Endothelial cell of umbilical vein (primary cell): ENCODE measurements around the gene GAL3ST1. TPM values are rescaled to one million over a fixed set of nuclear protein-coding genes. Genes with fewer than 3 reads are reported as not detected.

ENCODE experiments used
- BruUV-seq: library from RNA; stranded (reverse); fragments of 400-500 nt; replicated peaks from 2 replicates; lab custom pipeline; 2021; lab: Mats Ljungman, UMichigan
- CTCF ChIA-PET: fragments of 300-600, 350-600 bp; sonication (Branson Sonifier 250); formaldehyde crosslinking; loops from one replicate; lab custom pipeline; 2021; ENCODE audit warnings: antibody characterized with exemption, inconsistent platforms; lab: Charles Lee
- POLR2A ChIA-PET: fragments of 300-600, 350-600 bp; sonication (Branson Sonifier 250); formaldehyde crosslinking; loops from one replicate; lab custom pipeline; 2021; ENCODE audit warnings: antibody characterized with exemption, inconsistent platforms; lab: Charles Lee
- DNase-seq: peaks from one replicate; pipeline ENCODE4 v3.0.0-alpha.2; 2011; ENCODE audit warnings: low read depth, low spot score
- FAIRE-seq: peaks from 2 replicates; lab custom pipeline; 2011; peaks lifted over from hg19 to GRCh38; lab: Jason Lieb, UNC
- H2AFZ ChIP-seq: 2 replicates; pipeline ENCODE4 v1.6.0; 2012; ENCODE audit warnings: low read depth, low read length, control low read depth, inconsistent platforms
- H3K27ac ChIP-seq: 2 replicates; pipeline ENCODE4 v1.5.1; 2011; ENCODE audit warnings: low read depth, mild to moderate bottlenecking, control low read depth, low read length, moderate library complexity; ENCODE audit not compliant: insufficient read depth
- H3K27me3 ChIP-seq, 2 experiments: 2 replicates each; pipeline versions ENCODE4 v1.6.0 to v1.6.1; 2011; ENCODE audit warnings: low read length in 2 of 2, mixed read lengths in 1 of 2; ENCODE audit not compliant: control insufficient read depth in 2 of 2, insufficient read depth in 2 of 2
- H3K36me3 ChIP-seq, 2 experiments: 2 replicates in 1 of 2; 3 replicates in 1 of 2; pipeline ENCODE4 v1.5.1; 2011; ENCODE audit warnings: low read length in 2 of 2, mild to moderate bottlenecking in 1 of 2, moderate library complexity in 1 of 2; ENCODE audit not compliant: control insufficient read depth in 2 of 2, insufficient read depth in 2 of 2; ENCODE audit errors: extremely low read depth in 1 of 2
- H3K4me1 ChIP-seq: 3 replicates; pipeline ENCODE4 v1.5.1; 2011; ENCODE audit warnings: mild to moderate bottlenecking, low read length; ENCODE audit not compliant: control insufficient read depth, insufficient read depth; ENCODE audit errors: extremely low read depth
- H3K4me2 ChIP-seq: 2 replicates; pipeline ENCODE4 v1.6.1; 2011; ENCODE audit warnings: low read length, control low read depth, mixed read lengths; ENCODE audit not compliant: insufficient read depth
- H3K4me3 ChIP-seq, 3 experiments: fragments of 200-600 bp in 1 of 3; sonication (generic), shearing (Covaris generic) in 1 of 3; replicated peaks in 1 of 3; 2 replicates each; pipeline ENCODE4 v1.5.1; 2011 to 2016; ENCODE audit warnings: control low read depth in 3 of 3, low read length in 3 of 3, mild to moderate bottlenecking in 2 of 3, inconsistent platforms in 1 of 3, low read depth in 1 of 3, moderate library complexity in 1 of 3; ENCODE audit not compliant: insufficient read depth in 1 of 3
- H3K79me2 ChIP-seq: 2 replicates; pipeline ENCODE4 v1.6.0; 2012; ENCODE audit warnings: low read length, inconsistent platforms; ENCODE audit not compliant: control insufficient read depth, insufficient read depth
- H3K9ac ChIP-seq: replicated peaks from 2 replicates; pipeline ENCODE3; 2011; ENCODE audit warnings: low read length, control low read depth; ENCODE audit not compliant: insufficient read depth; ENCODE audit errors: extremely low read depth
- H3K9me1 ChIP-seq: replicated peaks from 3 replicates; pipeline ENCODE4 v1.6.0; 2011; ENCODE audit warnings: mild to moderate bottlenecking, low read length; ENCODE audit not compliant: control insufficient read depth, insufficient read depth; ENCODE audit errors: extremely low read depth
- H3K9me3 ChIP-seq: replicated peaks from 2 replicates; pipeline ENCODE4 v1.5.1; 2012; ENCODE audit warnings: low read length, inconsistent platforms; ENCODE audit not compliant: control insufficient read depth, insufficient read depth
- H4K20me1 ChIP-seq: replicated peaks from 2 replicates; pipeline ENCODE3; 2011; ENCODE audit warnings: mild to moderate bottlenecking, low read length; ENCODE audit not compliant: control insufficient read depth, insufficient read depth; ENCODE audit errors: extremely low read depth
- CTCF ChIP-seq, 2 donors: IDR thresholded peaks; 1 replicate in 1 of 2; 2 replicates in 1 of 2; pipeline ENCODE4 v1.5.1; 2011; ENCODE audit warnings: low read length in 2 of 2, mild to moderate bottlenecking in 2 of 2, moderate library complexity in 2 of 2, control low read depth in 1 of 2, inconsistent platforms in 1 of 2, low read depth in 1 of 2; ENCODE audit not compliant: insufficient read depth in 1 of 2; ENCODE audit errors: extremely low read depth in 1 of 2
- EZH2 ChIP-seq: IDR thresholded peaks from 2 replicates; pipeline ENCODE4 v1.6.1; 2012; ENCODE audit warnings: borderline replicate concordance, low read depth, mild to moderate bottlenecking, moderate library complexity, low read length, inconsistent platforms; ENCODE audit not compliant: severe bottlenecking
- FOS ChIP-seq: IDR thresholded peaks from 2 replicates; pipeline ENCODE4 v1.6.1; 2011; ENCODE audit warnings: mild to moderate bottlenecking, low read length, moderate library complexity, borderline replicate concordance; ENCODE audit not compliant: insufficient read depth
- GATA2 ChIP-seq: IDR thresholded peaks from 2 replicates; pipeline ENCODE4 v1.7.0; 2011; ENCODE audit warnings: low read depth, mild to moderate bottlenecking, moderate library complexity, mixed read lengths, low read length; ENCODE audit not compliant: insufficient read length, insufficient read depth
- JUN ChIP-seq: IDR thresholded peaks from 2 replicates; pipeline ENCODE4 v1.6.1; 2011; ENCODE audit warnings: borderline replicate concordance, low read depth; ENCODE audit not compliant: insufficient read length, insufficient read depth
- MAX ChIP-seq: IDR thresholded peaks from 2 replicates; pipeline ENCODE4 v1.6.1; 2011; ENCODE audit not compliant: insufficient read depth, insufficient read length
- MYC ChIP-seq: IDR thresholded peaks from one replicate; pipeline ENCODE4 v1.6.1; 2011; ENCODE audit warnings: mild to moderate bottlenecking, low read depth, low read length
- POLR2A ChIP-seq: IDR thresholded peaks from 2 replicates; pipeline ENCODE4 v1.6.1; 2012; ENCODE audit warnings: low read depth, mild to moderate bottlenecking, control low read depth, low read length
- POLR2AphosphoS5 ChIP-seq: IDR thresholded peaks from 2 replicates; pipeline ENCODE4 v1.6.1; 2012; ENCODE audit warnings: low read depth, mild to moderate bottlenecking, control low read depth, low read length, moderate library complexity; ENCODE audit not compliant: insufficient read depth
- dilution Hi-C: fragments of 300-500 bp; cut with MboI; formaldehyde crosslinking; loops from one replicate; pipeline ENCODE4 v1.15.0; 2019; ENCODE audit warnings: low sequenced_read_pairs; ENCODE audit not compliant: extremely low pct_ligation_motif_present
- intact Hi-C: fragments of 100-400 bp; cut with micrococcal nuclease; formaldehyde crosslinking; loops from one replicate; pipeline ENCODE4 v1.10.0; 2022
- polyA plus RNA-seq, 4 experiments: library from polyadenylated mRNA; depleted of rRNA in 3 of 4; stranded (reverse) in 3 of 4; unstranded in 1 of 4; fragments of >200 nt; gene quantifications; 2 replicates each; pipeline versions ENCODE4 v1.2.1 to v1.2.3, GENCODE V29; 2011 to 2012; ENCODE audit warnings: missing spikeins in 1 of 4
- total RNA-seq: library from RNA; stranded (reverse); gene quantifications from 2 replicates; pipeline ENCODE4 v1.2.3, GENCODE V29; 2021

The GAL3ST1 gene
- total and polyA plus RNA-seq, 2 donors (not counting 3 experiments of a cell fraction or from before 2014, with no cell fraction given), result not detected

- Histone ChIP-seq H3K4me3 (no peak overlapping the region), H4K20me1 (no peaks in the 10 kb centered on the region), H3K27me3 (no peaks in the 10 kb centered on the region), H2AFZ (no peak overlapping the region), H3K4me2 (peak overlapping the region; percentile 39), H3K9me1 (no peaks in the 10 kb centered on the region), H3K79me2 (no peaks in the 10 kb centered on the region), H3K4me1 (peaks cover 37% of the 10 kb centered on the region), H3K9ac (no peak overlapping the region), H3K27ac (peak overlapping the region; percentile 73), H3K36me3 (peaks cover 0 to 14% of the 10 kb centered on the region in 2 experiments), H3K9me3 (no peaks in the 10 kb centered on the region)
- DNase-seq (no peak), FAIRE-seq (no peak)
- TF ChIP-seq POLR2A, result no peak
- dilution Hi-C loops, result no loop called here
- intact Hi-C loops, result loop anchor here (1.0 to 10.0 kb wide), 4 partner anchors 26 to 216 kb away; partner anchors contain the start of gene MTFP1
- BruUV-seq, result no TSS peak
- CTCF ChIA-PET, result interaction anchor here (1.2 to 5.2 kb wide), 4 partner anchors 8 to 312 kb away, joined by 3 to 59 read pairs (median 28); partner anchors contain the start of gene SLC35E4
- POLR2A ChIA-PET, result no interaction called here
Measured at GRCh38 chr22:30607939-30608338, 33.5 kb upstream of the GAL3ST1 start.

- TF ChIP-seq JUN (no peak), GATA2 (no peak), MAX (no peak), FOS (no peak), POLR2AphosphoS5 (no peak), POLR2A (no peak), CTCF (IDR thresholded peaks at IDR 0.05; ENCODE audit: extremely low read depth in 1 of 2, insufficient read depth in 1 of 2, low read depth in 1 of 2, low read length in 2 of 2) (no peak), EZH2 (no peak), MYC (no peak)
- Histone ChIP-seq H3K4me2 (peak overlapping the region; percentile 39), H3K36me3 (peaks cover 0 to 10% of the 10 kb centered on the region in 2 experiments), H3K4me1 (peaks cover 37% of the 10 kb centered on the region), H3K4me3 (peak overlapping the region in 2 of 3 experiments; percentile 21 to 35), H3K9ac (peak overlapping the region; percentile 39), H2AFZ (no peak overlapping the region), H3K27me3 (no peaks in the 10 kb centered on the region), H3K27ac (peak overlapping the region; percentile 73), H3K9me1 (no peaks in the 10 kb centered on the region), H4K20me1 (no peaks in the 10 kb centered on the region), H3K79me2 (no peaks in the 10 kb centered on the region), H3K9me3 (no peaks in the 10 kb centered on the region)
- intact Hi-C loops, result loop anchor here (1.0 to 10.0 kb wide), 4 partner anchors 27 to 215 kb away; partner anchors contain the start of gene MTFP1
- BruUV-seq, result TSS peak; percentile 73
- dilution Hi-C loops, result no loop called here
- ChIA-PET CTCF (interaction anchor here (0.6 to 5.2 kb wide), 9 partner anchors 8 to 149 kb away, joined by 3 to 59 read pairs (median 6); partner anchors contain the start of genes PES1 and SLC35E4), POLR2A (interaction anchor here (0.8 to 1.8 kb wide), 3 partner anchors 16 to 147 kb away, joined by 5 to 8 read pairs (median 8); partner anchors contain the start of gene PES1)
- no peak for DNase-seq
- FAIRE-seq, result no peak
Measured at GRCh38 chr22:30607300-30607930, 33.0 kb upstream of the GAL3ST1 start.
